ENCODE results near the gene BLOC1S1. TPM values are rescaled to one million over a fixed set of nuclear protein-coding genes. Genes with fewer than 3 reads are reported as not detected.

Gene BLOC1S1
- total RNA-seq, 1 donor = 59.4 TPM

GRCh38 chr12:55712700-55713415 is 3.0 kb upstream of the BLOC1S1 start:
- H3K27me3 ChIP-seq (ENCODE audit: insufficient read depth, low read length) = no peaks in the 10 kb centered on the region
- H2AFZ ChIP-seq (ENCODE audit: low read length) = no peak overlapping the region
- no peaks in the 10 kb centered on the region for H3K79me2 ChIP-seq (ENCODE audit: insufficient read depth, low read length)
- peaks cover 60% of the 10 kb centered on the region for H3K4me1 ChIP-seq (ENCODE audit: insufficient read depth, low read length)
- no peaks in the 10 kb centered on the region for H3K36me3 ChIP-seq (ENCODE audit: insufficient read depth, low read length)
- no peaks in the 10 kb centered on the region for H3K9me3 ChIP-seq (ENCODE audit: low read depth, low read length)
- H4K20me1 ChIP-seq (ENCODE audit: insufficient read depth, low read length) = no peaks in the 10 kb centered on the region
- DNase-seq (ENCODE audit: insufficient read length, low spot score, missing footprints) = peak; percentile 52
- no peak for TF ChIP-seq CTCF (IDR thresholded peaks at IDR 0.05; ENCODE audit: extremely low read depth, low read depth, low read length)
- no peak overlapping the region for H3K4me3 ChIP-seq (ENCODE audit: insufficient read depth, low read length)
- peak overlapping the region; percentile 71 for H3K27ac ChIP-seq (ENCODE audit: low read depth, low read length)
- H3K4me2 ChIP-seq (ENCODE audit: insufficient read depth, low read length) = peak overlapping the region; percentile 36

- Histone ChIP-seq H3K27me3 (ENCODE audit: insufficient read depth, low read length) (no peaks in the 10 kb centered on the region), H3K4me1 (ENCODE audit: insufficient read depth, low read length) (peaks cover 64% of the 10 kb centered on the region), H4K20me1 (ENCODE audit: insufficient read depth, low read length) (no peaks in the 10 kb centered on the region), H3K9me3 (ENCODE audit: low read depth, low read length) (no peaks in the 10 kb centered on the region), H3K36me3 (ENCODE audit: insufficient read depth, low read length) (no peaks in the 10 kb centered on the region), H3K4me3 (ENCODE audit: insufficient read depth, low read length) (no peak overlapping the region), H2AFZ (ENCODE audit: low read length) (no peak overlapping the region), H3K27ac (ENCODE audit: low read depth, low read length) (peak overlapping the region; percentile 71), H3K79me2 (ENCODE audit: insufficient read depth, low read length) (no peaks in the 10 kb centered on the region), H3K4me2 (ENCODE audit: insufficient read depth, low read length) (peak overlapping the region; percentile 36)
- no peak for TF ChIP-seq CTCF (IDR thresholded peaks at IDR 0.05; ENCODE audit: extremely low read depth, low read depth, low read length)
- peak; percentile 97 for DNase-seq (ENCODE audit: insufficient read length, low spot score, missing footprints)
Observed at GRCh38 chr12:55713721-55714120, 2.1 kb upstream of the BLOC1S1 start.

- Histone ChIP-seq H4K20me1 (ENCODE audit: insufficient read depth, low read length) (no peaks in the 10 kb centered on the region), H3K9me3 (ENCODE audit: low read depth, low read length) (no peaks in the 10 kb centered on the region), H3K27ac (ENCODE audit: low read depth, low read length) (peak overlapping the region; percentile 82), H3K4me3 (ENCODE audit: insufficient read depth, low read length) (peak overlapping the region; percentile 71), H2AFZ (ENCODE audit: low read length) (peak overlapping the region; percentile 82), H3K4me2 (ENCODE audit: insufficient read depth, low read length) (peak overlapping the region; percentile 83), H3K36me3 (ENCODE audit: insufficient read depth, low read length) (no peaks in the 10 kb centered on the region), H3K79me2 (ENCODE audit: insufficient read depth, low read length) (peaks cover 6% of the 10 kb centered on the region), H3K4me1 (ENCODE audit: insufficient read depth, low read length) (peaks cover 66% of the 10 kb centered on the region), H3K27me3 (ENCODE audit: insufficient read depth, low read length) (no peaks in the 10 kb centered on the region)
- peak; percentile 81 for DNase-seq (ENCODE audit: insufficient read length, low spot score, missing footprints)
- no peak for TF ChIP-seq CTCF (IDR thresholded peaks at IDR 0.05; ENCODE audit: extremely low read depth, low read depth, low read length)
Observed at GRCh38 chr12:55715169-55715764, 579 bp upstream of the BLOC1S1 start.

DNA sequence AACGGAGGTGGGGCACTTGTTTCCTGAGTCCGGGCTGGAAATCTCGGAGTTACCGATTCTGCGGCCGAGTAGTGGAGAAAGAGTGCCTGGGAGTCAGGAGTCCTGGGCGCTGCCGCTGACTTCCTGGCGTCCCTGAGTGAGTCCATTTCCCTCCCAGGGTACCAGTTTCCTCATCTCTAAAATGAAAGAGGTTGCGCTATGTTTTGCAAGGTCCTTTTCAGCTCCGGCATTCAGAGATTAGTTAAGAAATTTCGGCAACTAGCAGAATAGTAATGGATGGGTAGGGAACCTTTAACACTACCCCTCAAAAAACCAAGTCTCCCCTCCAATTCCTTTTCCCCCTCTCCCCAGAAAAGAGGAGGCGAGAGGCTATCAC is 724 bp downstream of the BLOC1S1 start:
- Histone ChIP-seq H3K79me2 (ENCODE audit: insufficient read depth, low read length) (peaks cover 6% of the 10 kb centered on the region), H3K4me1 (ENCODE audit: insufficient read depth, low read length) (peaks cover 78% of the 10 kb centered on the region)
- no peak for TF ChIP-seq CTCF (IDR thresholded peaks at IDR 0.05; ENCODE audit: extremely low read depth, low read depth, low read length)

More for the DNA sequence above, 724 bp downstream of the BLOC1S1 start:
- H2AFZ ChIP-seq (ENCODE audit: low read length) = peak overlapping the region; percentile 58
- no peaks in the 10 kb centered on the region for H3K36me3 ChIP-seq (ENCODE audit: insufficient read depth, low read length)
- peak overlapping the region; percentile 71 for H3K4me3 ChIP-seq (ENCODE audit: insufficient read depth, low read length)
- H3K27ac ChIP-seq (ENCODE audit: low read depth, low read length) = peak overlapping the region; percentile 82
- peaks cover 4% of the 10 kb centered on the region for H4K20me1 ChIP-seq (ENCODE audit: insufficient read depth, low read length)
- H3K27me3 ChIP-seq (ENCODE audit: insufficient read depth, low read length) = no peaks in the 10 kb centered on the region
- H3K9me3 ChIP-seq (ENCODE audit: low read depth, low read length) = no peaks in the 10 kb centered on the region
- peak overlapping the region; percentile 83 for H3K4me2 ChIP-seq (ENCODE audit: insufficient read depth, low read length)
- peak; percentile 13 for DNase-seq (ENCODE audit: insufficient read length, low spot score, missing footprints)

All from osteoblast (primary cell).